Activated CD8-positive, alpha-beta T cell treated with anti-CD3 and anti-CD28 coated beads, Interleukin-2, amount 10 ng/mL, durations not matched to agents 7 days and 5 days (primary cell): ENCODE measurements around the gene NECAB3. TPM values are rescaled to one million over a fixed set of nuclear protein-coding genes. Genes with fewer than 3 reads are reported as not detected.

ENCODE experiments used
- ATAC-seq: fragments of 150-1000 bp; cut with Tn5 transposase; one replicate; pipeline ENCODE4 v1.10.0; 2021; ENCODE audit warnings: moderate library complexity
- CTCF ChIA-PET: fragments of 350-600 bp; sonication (Branson Sonifier 250); formaldehyde crosslinking; loops from one replicate; lab custom pipeline; 2021; ENCODE audit warnings: antibody characterized with exemption; lab: Charles Lee
- POLR2A ChIA-PET: fragments of 350-600 bp; sonication (Branson Sonifier 250); formaldehyde crosslinking; loops from one replicate; lab custom pipeline; 2021; ENCODE audit warnings: antibody characterized with exemption; lab: Charles Lee
- DNase-seq: peaks from one replicate; pipeline ENCODE4 v3.0.0-alpha.2; 2020
- H3K27ac Mint-ChIP-seq: one replicate; pipeline ENCODE4 v1.8.0; 2021; ENCODE audit warnings: mild to moderate bottlenecking, mixed read lengths
- H3K27me3 Mint-ChIP-seq: one replicate; pipeline ENCODE4 v1.8.0; 2021; ENCODE audit warnings: low read depth, mixed read lengths
- H3K36me3 Mint-ChIP-seq: one replicate; pipeline ENCODE4 v1.8.0; 2021; ENCODE audit warnings: low read depth, mixed read lengths
- H3K4me1 Mint-ChIP-seq: one replicate; pipeline ENCODE4 v1.8.0; 2021; ENCODE audit warnings: low read depth, mixed read lengths
- H3K4me3 Mint-ChIP-seq: one replicate; pipeline ENCODE4 v1.8.0; 2021; ENCODE audit warnings: mild to moderate bottlenecking, mixed read lengths
- H3K9me3 Mint-ChIP-seq: one replicate; pipeline ENCODE4 v1.8.0; 2022; ENCODE audit warnings: mixed read lengths; ENCODE audit not compliant: insufficient read depth
- total RNA-seq, 2 experiments: library from RNA; stranded (reverse); gene quantifications; one replicate each; pipeline ENCODE4 v1.2.3, GENCODE V29; 2021

Gene NECAB3
- total RNA-seq, 2 experiments from 2014 or later: 28.4 to 38.2 TPM

GRCh38 chr20:33693741-33694638, 19.8 kb upstream of the NECAB3 start:
- no peak for ATAC-seq
- no peaks in the 10 kb centered on the region for H3K27me3 Mint-ChIP-seq
- ChIA-PET POLR2A (interaction anchor here (0.7 to 1.7 kb wide), 3 partner anchors 13 to 301 kb away, joined by 3 to 4 read pairs (median 3); partner anchors contain the start of gene PXMP4), CTCF (interaction anchor here (1.4 to 1.9 kb wide), 2 partner anchors 15 to 25 kb away, joined by 3 to 6 read pairs; no protein-coding TSS in a partner anchor)
- no peak overlapping the region for H3K4me3 Mint-ChIP-seq
- H3K27ac Mint-ChIP-seq: peak overlapping the region; percentile 63
- no peaks in the 10 kb centered on the region for H3K36me3 Mint-ChIP-seq
- no peak for DNase-seq
- H3K9me3 Mint-ChIP-seq: no peaks in the 10 kb centered on the region
- H3K4me1 Mint-ChIP-seq: peaks cover 30% of the 10 kb centered on the region

GRCh38 chr20:33693289-33693688, 19.1 kb upstream of the NECAB3 start:
- no peaks in the 10 kb centered on the region for H3K36me3 Mint-ChIP-seq
- ChIA-PET CTCF (interaction anchor here (1.0 to 1.9 kb wide), 2 partner anchors 14 to 26 kb away, joined by 3 to 6 read pairs; no protein-coding TSS in a partner anchor), POLR2A (interaction anchor here (1.2 to 1.7 kb wide), 2 partner anchors 12 to 27 kb away, joined by 3 to 4 read pairs; partner anchors contain the start of gene PXMP4)
- H3K4me3 Mint-ChIP-seq: no peak overlapping the region
- DNase-seq (no peak), ATAC-seq (no peak)
- no peaks in the 10 kb centered on the region for H3K27me3 Mint-ChIP-seq
- no peak overlapping the region for H3K27ac Mint-ChIP-seq
- H3K9me3 Mint-ChIP-seq: no peaks in the 10 kb centered on the region
- H3K4me1 Mint-ChIP-seq: peaks cover 37% of the 10 kb centered on the region

- ChIA-PET CTCF (interaction anchor here (1.0 to 3.1 kb wide), 5 partner anchors 10 to 380 kb away, joined by 3 to 11 read pairs (median 5); partner anchors contain the start of gene PXMP4), POLR2A (interaction anchor here (1.1 to 3.1 kb wide), 5 partner anchors 10 to 42 kb away, joined by 4 to 25 read pairs (median 8); partner anchors contain the start of genes ACTL10, PXMP4 and ZNF341)
- peaks cover 61% of the 10 kb centered on the region for H3K4me1 Mint-ChIP-seq
- no peaks in the 10 kb centered on the region for H3K9me3 Mint-ChIP-seq
- peak overlapping the region; percentile 67 for H3K4me3 Mint-ChIP-seq
- peak overlapping the region; percentile 96 for H3K27ac Mint-ChIP-seq
- peak; percentile 76 for DNase-seq
- H3K27me3 Mint-ChIP-seq: no peaks in the 10 kb centered on the region
- H3K36me3 Mint-ChIP-seq: peaks cover 5% of the 10 kb centered on the region
- ATAC-seq: peak; percentile 13
These were observed 15.7 kb upstream of the NECAB3 start for GRCh38 chr20:33689973-33690372.

GRCh38 chr20:33689493-33689892, 15.3 kb upstream of the NECAB3 start:
- H3K27me3 Mint-ChIP-seq: no peaks in the 10 kb centered on the region
- DNase-seq: no peak
- CTCF ChIA-PET: interaction anchor here (0.7 to 3.1 kb wide), 8 partner anchors 10 to 381 kb away, joined by 3 to 11 read pairs (median 4); partner anchors contain the start of gene PXMP4
- H3K4me3 Mint-ChIP-seq: peak overlapping the region; percentile 67
- POLR2A ChIA-PET: interaction anchor here (2.0 to 3.1 kb wide), 3 partner anchors 10 to 30 kb away, joined by 8 to 25 read pairs (median 12); partner anchors contain the start of genes ACTL10 and PXMP4
- no peak for ATAC-seq
- no peaks in the 10 kb centered on the region for H3K9me3 Mint-ChIP-seq
- H3K27ac Mint-ChIP-seq: peak overlapping the region; percentile 96
- peaks cover 66% of the 10 kb centered on the region for H3K4me1 Mint-ChIP-seq
- peaks cover 10% of the 10 kb centered on the region for H3K36me3 Mint-ChIP-seq

- no peaks in the 10 kb centered on the region for H3K9me3 Mint-ChIP-seq
- peaks cover 13% of the 10 kb centered on the region for H3K36me3 Mint-ChIP-seq
- H3K27ac Mint-ChIP-seq: peak overlapping the region; percentile 96
- ATAC-seq (no peak), DNase-seq (no peak)
- H3K4me3 Mint-ChIP-seq: no peak overlapping the region
- ChIA-PET CTCF (interaction anchor here (0.7 to 3.1 kb wide), 8 partner anchors 9 to 381 kb away, joined by 3 to 12 read pairs (median 4); partner anchors contain the start of genes CHMP4B and PXMP4), POLR2A (interaction anchor here (0.7 to 3.1 kb wide), 4 partner anchors 9 to 31 kb away, joined by 3 to 25 read pairs (median 10); partner anchors contain the start of genes ACTL10 and PXMP4)
- no peaks in the 10 kb centered on the region for H3K27me3 Mint-ChIP-seq
- H3K4me1 Mint-ChIP-seq: peaks cover 71% of the 10 kb centered on the region
These were observed 14.8 kb upstream of the NECAB3 start for GRCh38 chr20:33688938-33689424.

GRCh38 chr20:33687993-33688937, 14.0 kb upstream of the NECAB3 start:
- ATAC-seq (no peak), DNase-seq (no peak)
- Mint-ChIP-seq H3K4me1 (peaks cover 76% of the 10 kb centered on the region), H3K36me3 (peaks cover 13% of the 10 kb centered on the region), H3K27me3 (no peaks in the 10 kb centered on the region), H3K4me3 (no peak overlapping the region), H3K9me3 (no peaks in the 10 kb centered on the region), H3K27ac (peak overlapping the region; percentile 96)
- ChIA-PET CTCF (interaction anchor here (1.1 to 3.1 kb wide), 6 partner anchors 9 to 123 kb away, joined by 3 to 12 read pairs (median 10); partner anchors contain the start of genes CHMP4B and PXMP4), POLR2A (interaction anchor here (0.7 to 10.7 kb wide), 10 partner anchors 9 to 424 kb away, joined by 3 to 148 read pairs (median 6); partner anchors contain the start of genes ACTL10, C20orf144, EIF2S2 and PXMP4)

GRCh38 chr20:33687370-33687915, 13.2 kb upstream of the NECAB3 start:
- Mint-ChIP-seq H3K4me1 (peaks cover 84% of the 10 kb centered on the region), H3K36me3 (peaks cover 21% of the 10 kb centered on the region), H3K27ac (peak overlapping the region; percentile 64), H3K27me3 (no peaks in the 10 kb centered on the region), H3K4me3 (no peak overlapping the region), H3K9me3 (no peaks in the 10 kb centered on the region)
- ChIA-PET CTCF (interaction anchor here (0.8 to 2.4 kb wide), 5 partner anchors 10 to 32 kb away, joined by 3 to 12 read pairs (median 9); partner anchors contain the start of gene PXMP4), POLR2A (interaction anchor here (0.6 to 10.7 kb wide), 8 partner anchors 20 to 425 kb away, joined by 3 to 148 read pairs (median 4); partner anchors contain the start of genes ACTL10, C20orf144, CBFA2T2 and EIF2S2)
- DNase-seq (no peak), ATAC-seq (no peak)

GRCh38 chr20:33686984-33687366, 12.7 kb upstream of the NECAB3 start:
- H3K27me3 Mint-ChIP-seq: no peaks in the 10 kb centered on the region
- no peaks in the 10 kb centered on the region for H3K9me3 Mint-ChIP-seq
- ChIA-PET CTCF (interaction anchor here (0.8 to 2.4 kb wide), 5 partner anchors 11 to 33 kb away, joined by 3 to 12 read pairs (median 9); partner anchors contain the start of gene PXMP4), POLR2A (interaction anchor here (0.6 to 10.7 kb wide), 7 partner anchors 20 to 425 kb away, joined by 3 to 148 read pairs (median 5); partner anchors contain the start of genes ACTL10, C20orf144, CBFA2T2 and EIF2S2)
- H3K4me1 Mint-ChIP-seq: peaks cover 86% of the 10 kb centered on the region
- peak overlapping the region; percentile 66 for H3K4me3 Mint-ChIP-seq
- DNase-seq (no peak), ATAC-seq (no peak)
- H3K36me3 Mint-ChIP-seq: peaks cover 26% of the 10 kb centered on the region
- H3K27ac Mint-ChIP-seq: peak overlapping the region; percentile 84

GRCh38 chr20:33686100-33686983, 12.1 kb upstream of the NECAB3 start, which contains the start of gene E2F1:
TSS of gene E2F1 (minus strand) at chr20:33686385. CDS start at chr20:33686264, 121 bp downstream.
- CTCF ChIA-PET: interaction anchor here (0.8 to 8.7 kb wide), 7 partner anchors 11 to 46 kb away, joined by 3 to 126 read pairs (median 9); partner anchors contain the start of genes ACTL10, C20orf144, PXMP4 and ZNF341
- Mint-ChIP-seq H3K27me3 (no peaks in the 10 kb centered on the region), H3K4me3 (peak within 1 kb of the TSS; percentile 94), H3K9me3 (no peaks in the 10 kb centered on the region), H3K4me1 (peaks cover 89% of the 10 kb centered on the region), H3K36me3 (peaks cover 30% of the 10 kb centered on the region), H3K27ac (peak within 1 kb of the TSS; percentile 93)
- peak; percentile 97 for DNase-seq
- POLR2A ChIA-PET: interaction anchor here (0.9 to 10.7 kb wide), 6 partner anchors 12 to 426 kb away, joined by 3 to 148 read pairs (median 9); partner anchors contain the start of genes ACTL10, C20orf144, CBFA2T2 and EIF2S2
- peak; percentile 91 for ATAC-seq
